ENCODE measurements around the gene SPDYE16.
A peak's percentile ranks its signal among the peaks of the same experiment; 100 is the strongest.
"Not testable (repeated sequence)": the region's sequence is repeated elsewhere in the genome, so short reads cannot be mapped to it uniquely, and the experiment has no call there.

The SPDYE16 gene

GRCh38 chr7:76543197-76543596 is at the start of gene SPDYE16:
TSS of gene SPDYE16 (minus strand) at chr7:76543297. CDS start at chr7:76541459, 1,838 bp downstream.
- ATAC-seq: not testable (repeated sequence)

GRCh38 chr7:76592694-76593093 is 49.6 kb upstream of the SPDYE16 start:
- ATAC-seq: not testable (repeated sequence)

GRCh38 chr7:76591602-76592304 is 48.7 kb upstream of the SPDYE16 start:
- not testable (repeated sequence) for ATAC-seq

- not testable (repeated sequence) for ATAC-seq
Observed at GRCh38 chr7:76591033-76591432, 47.9 kb upstream of the SPDYE16 start.

- ATAC-seq: not testable (repeated sequence)
Observed at GRCh38 chr7:76588586-76588985, 45.5 kb upstream of the SPDYE16 start.

- ATAC-seq: not testable (repeated sequence)
Observed at GRCh38 chr7:76586585-76587315, 43.7 kb upstream of the SPDYE16 start.

GRCh38 chr7:76583636-76584281 is 40.7 kb upstream of the SPDYE16 start:
- not testable (repeated sequence) for ATAC-seq

GRCh38 chr7:76582848-76583631 is 39.9 kb upstream of the SPDYE16 start:
- peak; percentile 93 for ATAC-seq

GRCh38 chr7:76575919-76576655 is 33.0 kb upstream of the SPDYE16 start:
- not testable (repeated sequence) for ATAC-seq

GRCh38 chr7:76575431-76575830 is 32.3 kb upstream of the SPDYE16 start:
- ATAC-seq: not testable (repeated sequence)

- ATAC-seq: not testable (repeated sequence)
Observed at GRCh38 chr7:76572296-76572695, 29.2 kb upstream of the SPDYE16 start.

- ATAC-seq: not testable (repeated sequence)
Observed at GRCh38 chr7:76570324-76570775, 27.3 kb upstream of the SPDYE16 start.

- ATAC-seq: not testable (repeated sequence)
Observed at GRCh38 chr7:76568742-76569141, 25.6 kb upstream of the SPDYE16 start.

GRCh38 chr7:76567753-76568152 is 24.7 kb upstream of the SPDYE16 start:
- ATAC-seq: not testable (repeated sequence)

- ATAC-seq: not testable (repeated sequence)
Observed at GRCh38 chr7:76567311-76567710, 24.2 kb upstream of the SPDYE16 start.

- not testable (repeated sequence) for ATAC-seq
Observed at GRCh38 chr7:76565001-76565400, 21.9 kb upstream of the SPDYE16 start.

GRCh38 chr7:76561342-76561741 is 18.2 kb upstream of the SPDYE16 start:
- ATAC-seq: not testable (repeated sequence)

GRCh38 chr7:76560157-76560556 is 17.1 kb upstream of the SPDYE16 start:
- ATAC-seq: not testable (repeated sequence)

GRCh38 chr7:76559685-76560084 is 16.6 kb upstream of the SPDYE16 start:
- ATAC-seq: not testable (repeated sequence)

GRCh38 chr7:76551992-76552391 is 8.9 kb upstream of the SPDYE16 start:
- not testable (repeated sequence) for ATAC-seq

- not testable (repeated sequence) for ATAC-seq
Observed at GRCh38 chr7:76549855-76550248, 6.8 kb upstream of the SPDYE16 start.

All from activated CD4-positive, CD25-positive, alpha-beta regulatory T cell treated with anti-CD3 and anti-CD28 coated beads, Interleukin-2, amount 50 U/mL, for 24 hours (primary cell).